Prostate gland (tissue), 2 donors: ENCODE data around the gene OR6Q1.

Experiments used
- POLR2A ChIP-seq: fragments of 450-650 bp; IDR thresholded peaks from one replicate; pipeline ENCODE4 v1.6.1; 2016; ENCODE audit warnings: antibody characterized with exemption, mild to moderate bottlenecking
- POLR2AphosphoS5 ChIP-seq: sonication (generic); formaldehyde crosslinking; IDR thresholded peaks from one replicate; pipeline ENCODE4 v1.6.1; 2017; ENCODE audit warnings: antibody characterized with exemption
- TF ChIP-seq, protein P1 (sequence below), 4 experiments: fragments of 200-600 bp in 2 of 4; fragments of 450-650 bp in 2 of 4; sonication (generic) in 2 of 4; IDR thresholded peaks; 1 replicate in 3 of 4; 2 replicates in 1 of 4; pipeline ENCODE4 v1.5.1; 2016 to 2019; ENCODE audit warnings: antibody characterized with exemption in 4 of 4, mild to moderate bottlenecking in 2 of 4, moderate library complexity in 2 of 4

DNA sequence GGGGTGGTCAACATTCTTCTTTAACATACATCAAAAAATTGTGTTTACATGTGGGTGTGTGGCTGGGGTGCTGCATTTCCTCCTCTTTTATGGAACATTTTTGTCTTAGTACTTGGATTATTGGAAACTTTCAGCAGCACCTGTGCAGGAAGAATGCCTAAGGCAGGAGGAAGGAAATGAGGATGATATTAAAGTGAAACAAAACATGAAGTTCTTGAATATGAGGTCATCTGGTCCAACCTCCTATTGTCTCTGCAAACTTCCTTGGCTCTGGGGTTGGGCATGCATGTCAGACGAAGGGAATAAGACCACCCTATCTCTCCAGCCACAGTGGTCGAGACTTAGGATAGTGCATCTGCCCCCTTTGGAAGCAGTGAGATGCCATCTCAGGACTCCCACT is 27.7 kb upstream of the OR6Q1 start:
- TF ChIP-seq, protein P1, sequence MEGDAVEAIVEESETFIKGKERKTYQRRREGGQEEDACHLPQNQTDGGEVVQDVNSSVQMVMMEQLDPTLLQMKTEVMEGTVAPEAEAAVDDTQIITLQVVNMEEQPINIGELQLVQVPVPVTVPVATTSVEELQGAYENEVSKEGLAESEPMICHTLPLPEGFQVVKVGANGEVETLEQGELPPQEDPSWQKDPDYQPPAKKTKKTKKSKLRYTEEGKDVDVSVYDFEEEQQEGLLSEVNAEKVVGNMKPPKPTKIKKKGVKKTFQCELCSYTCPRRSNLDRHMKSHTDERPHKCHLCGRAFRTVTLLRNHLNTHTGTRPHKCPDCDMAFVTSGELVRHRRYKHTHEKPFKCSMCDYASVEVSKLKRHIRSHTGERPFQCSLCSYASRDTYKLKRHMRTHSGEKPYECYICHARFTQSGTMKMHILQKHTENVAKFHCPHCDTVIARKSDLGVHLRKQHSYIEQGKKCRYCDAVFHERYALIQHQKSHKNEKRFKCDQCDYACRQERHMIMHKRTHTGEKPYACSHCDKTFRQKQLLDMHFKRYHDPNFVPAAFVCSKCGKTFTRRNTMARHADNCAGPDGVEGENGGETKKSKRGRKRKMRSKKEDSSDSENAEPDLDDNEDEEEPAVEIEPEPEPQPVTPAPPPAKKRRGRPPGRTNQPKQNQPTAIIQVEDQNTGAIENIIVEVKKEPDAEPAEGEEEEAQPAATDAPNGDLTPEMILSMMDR (IDR thresholded peaks at IDR 0.05) = no peak
- TF ChIP-seq POLR2A (no peak), POLR2AphosphoS5 (no peak)
